NCI-H2029 treated with DMSO at 0.1 percent for 48 hours (cell line): ENCODE measurements around the gene RHBDD1.

Source experiments
- DNase-seq: peaks from one replicate; lab custom pipeline; 2025; lab: John Stamatoyannopoulos, UW

RHBDD1 gene

DNA sequence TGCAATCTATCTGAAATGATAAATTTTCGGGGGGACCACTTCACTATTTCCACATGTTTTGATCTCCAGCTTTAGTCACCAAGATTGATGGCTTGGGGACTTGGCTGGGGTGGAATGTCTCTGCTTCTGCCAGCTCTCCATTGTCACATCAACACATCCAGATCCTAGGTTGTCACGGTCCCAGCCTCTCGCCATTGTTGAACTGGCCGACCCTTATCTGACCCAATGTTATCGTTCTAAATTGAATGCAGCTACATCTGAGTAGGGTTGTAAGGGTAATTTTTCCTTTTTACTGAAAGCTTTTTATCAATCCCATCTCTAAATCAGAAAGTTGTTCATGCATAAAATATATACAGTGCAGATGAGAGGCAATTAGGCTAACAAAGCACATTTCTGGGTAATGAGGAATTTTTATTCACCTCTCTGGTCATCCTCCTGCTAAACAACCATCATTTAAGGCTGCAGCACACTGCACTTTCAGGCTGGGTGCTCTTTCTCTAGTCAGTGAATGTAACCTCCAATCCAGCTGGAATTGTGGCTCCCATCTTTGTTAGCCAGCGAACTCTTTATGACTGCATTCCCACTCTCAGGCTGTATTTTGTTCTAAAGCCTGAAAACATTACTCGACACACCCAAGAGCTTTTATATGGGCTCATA, 200.0 kb downstream of the RHBDD1 start:
- DNase-seq = no peak

DNA sequence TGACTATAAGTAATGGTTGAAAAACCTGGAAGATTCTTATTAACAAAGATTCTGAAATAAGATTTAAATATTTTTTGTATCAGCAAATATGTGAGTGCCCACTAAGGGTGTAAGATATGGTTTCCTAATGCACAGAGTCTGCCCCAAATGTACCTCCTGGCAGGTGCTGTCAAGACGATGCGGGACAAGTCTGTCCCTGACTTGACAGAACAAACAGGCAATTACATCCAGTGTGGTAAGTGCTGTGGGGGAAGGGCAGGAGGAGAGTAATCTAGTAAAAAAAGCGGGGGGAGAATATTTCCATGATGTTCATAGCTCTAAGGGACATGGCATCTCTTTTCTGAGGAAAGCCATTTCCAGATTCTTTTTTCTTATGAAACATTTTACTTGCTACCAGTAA, 200.7 kb downstream of the RHBDD1 start:
- no peak for DNase-seq

GRCh38 chr2:227038550-227039189, 202.8 kb downstream of the RHBDD1 start:
- DNase-seq = no peak

DNA sequence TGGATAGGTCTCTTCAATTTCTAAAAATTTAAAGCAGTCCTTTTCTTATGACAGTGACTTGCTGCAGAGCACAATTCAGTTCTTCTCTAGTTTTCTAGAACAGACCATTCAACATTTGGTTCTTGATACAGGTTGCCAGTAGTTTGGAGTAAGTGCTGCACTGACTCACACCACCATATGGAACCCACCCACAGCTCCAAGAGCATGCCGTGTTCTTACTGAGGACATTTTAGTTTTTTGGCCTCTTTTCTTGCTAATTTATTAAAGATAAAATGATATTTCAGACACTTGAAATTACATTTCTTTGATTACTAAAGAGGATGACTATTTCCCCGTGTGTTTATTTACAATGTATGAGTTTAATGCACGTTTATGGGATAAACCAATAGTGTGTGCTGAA, 208.1 kb downstream of the RHBDD1 start:
- no peak for DNase-seq
